AG04450 (cell line): ENCODE results near the gene GRK5. TPM values are rescaled to one million over a fixed set of nuclear protein-coding genes. Genes with fewer than 3 reads are reported as not detected.

Source experiments
- CTCF ChIA-PET: fragments of 300-600, 350-600 bp; formaldehyde crosslinking; extraction: SDS; loops from one replicate; lab custom pipeline; 2022; ENCODE audit warnings: antibody characterized with exemption, inconsistent platforms; lab: Charles Lee
- POLR2A ChIA-PET: fragments of 350-600 bp; formaldehyde crosslinking; extraction: SDS; loops from one replicate; lab custom pipeline; 2021; ENCODE audit warnings: antibody characterized with exemption, inconsistent platforms; lab: Yijun Ruan, JAX
- DNase-seq: peaks from one replicate; pipeline ENCODE4 v3.0.0-alpha.2; 2011; ENCODE audit warnings: low read depth, low spot score
- H3K27ac ChIP-seq: one replicate; pipeline ENCODE4 v1.5.1; 2012; ENCODE audit warnings: low read depth, low read length, control low read depth
- H3K27me3 ChIP-seq: one replicate; pipeline ENCODE4 v1.6.0; 2012; ENCODE audit warnings: low read length; ENCODE audit not compliant: control insufficient read depth, insufficient read depth
- H3K4me3 ChIP-seq: 2 replicates; pipeline ENCODE4 v1.5.1; 2011; ENCODE audit warnings: mild to moderate bottlenecking, low read depth, low read length, control low read depth
- H3K9me3 ChIP-seq: 2 replicates; pipeline ENCODE4 v1.5.1; 2012; ENCODE audit warnings: low read length; ENCODE audit not compliant: control insufficient read depth, insufficient read depth
- polyA plus RNA-seq: library from polyadenylated mRNA; depleted of rRNA; stranded (reverse); fragments of >200 nt; gene quantifications from 2 replicates; pipeline ENCODE4 v1.2.3, GENCODE V29; 2011
- TF ChIP-seq, protein P1 (sequence below): IDR thresholded peaks from 2 replicates; pipeline ENCODE4 v1.5.1; 2011; ENCODE audit warnings: low read depth, low read length, control low read depth, inconsistent platforms

GRK5 gene
- polyA plus RNA-seq, 1 experiment, result 27.6 TPM

DNA sequence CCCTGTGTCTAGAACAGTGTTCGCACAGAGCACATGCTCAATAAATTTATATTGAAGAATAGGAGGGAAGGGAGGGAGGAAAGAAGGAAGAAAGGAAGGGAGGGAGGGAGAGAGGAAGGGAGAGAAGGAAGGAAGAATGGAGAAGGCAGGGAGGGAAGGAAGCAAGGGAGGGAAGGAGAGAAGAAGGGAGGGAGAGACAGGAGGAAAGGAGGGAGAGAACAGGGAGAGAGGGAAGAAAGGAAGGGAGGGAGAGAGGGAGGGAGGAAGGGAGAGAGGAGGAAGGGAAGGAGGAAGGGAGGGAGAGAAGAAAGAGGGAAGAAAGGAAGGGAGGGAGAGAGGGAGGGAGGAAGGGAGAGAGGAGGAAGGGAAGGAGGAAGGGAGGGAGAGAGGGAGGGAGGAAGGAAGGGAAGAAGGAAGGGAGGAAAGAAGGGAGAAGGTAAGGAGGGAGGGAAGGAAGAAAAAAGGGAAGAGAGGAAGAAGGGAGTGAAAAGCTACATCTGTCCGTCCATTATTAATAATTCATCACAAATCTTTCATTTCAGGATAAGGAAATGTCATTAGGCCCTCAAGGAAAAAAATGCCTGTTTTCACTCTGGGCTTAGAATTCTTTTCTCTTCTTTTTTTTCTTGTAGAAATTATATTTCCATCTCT, 79.7 kb downstream of the GRK5 start:
- no peak overlapping the region for H3K4me3 ChIP-seq
- TF ChIP-seq, protein P1, sequence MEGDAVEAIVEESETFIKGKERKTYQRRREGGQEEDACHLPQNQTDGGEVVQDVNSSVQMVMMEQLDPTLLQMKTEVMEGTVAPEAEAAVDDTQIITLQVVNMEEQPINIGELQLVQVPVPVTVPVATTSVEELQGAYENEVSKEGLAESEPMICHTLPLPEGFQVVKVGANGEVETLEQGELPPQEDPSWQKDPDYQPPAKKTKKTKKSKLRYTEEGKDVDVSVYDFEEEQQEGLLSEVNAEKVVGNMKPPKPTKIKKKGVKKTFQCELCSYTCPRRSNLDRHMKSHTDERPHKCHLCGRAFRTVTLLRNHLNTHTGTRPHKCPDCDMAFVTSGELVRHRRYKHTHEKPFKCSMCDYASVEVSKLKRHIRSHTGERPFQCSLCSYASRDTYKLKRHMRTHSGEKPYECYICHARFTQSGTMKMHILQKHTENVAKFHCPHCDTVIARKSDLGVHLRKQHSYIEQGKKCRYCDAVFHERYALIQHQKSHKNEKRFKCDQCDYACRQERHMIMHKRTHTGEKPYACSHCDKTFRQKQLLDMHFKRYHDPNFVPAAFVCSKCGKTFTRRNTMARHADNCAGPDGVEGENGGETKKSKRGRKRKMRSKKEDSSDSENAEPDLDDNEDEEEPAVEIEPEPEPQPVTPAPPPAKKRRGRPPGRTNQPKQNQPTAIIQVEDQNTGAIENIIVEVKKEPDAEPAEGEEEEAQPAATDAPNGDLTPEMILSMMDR, result no peak
- DNase-seq, result no peak
- ChIA-PET POLR2A (no interaction called here), CTCF (interaction anchor here (1.2 kb wide), 1 partner anchor 18 kb away, joined by 3 read pairs; no protein-coding TSS in a partner anchor)
- H3K9me3 ChIP-seq, result no peaks in the 10 kb centered on the region; the same call in 1 of the 2 replicates
- H3K27me3 ChIP-seq, result no peaks in the 10 kb centered on the region
- H3K27ac ChIP-seq, result no peak overlapping the region

DNA sequence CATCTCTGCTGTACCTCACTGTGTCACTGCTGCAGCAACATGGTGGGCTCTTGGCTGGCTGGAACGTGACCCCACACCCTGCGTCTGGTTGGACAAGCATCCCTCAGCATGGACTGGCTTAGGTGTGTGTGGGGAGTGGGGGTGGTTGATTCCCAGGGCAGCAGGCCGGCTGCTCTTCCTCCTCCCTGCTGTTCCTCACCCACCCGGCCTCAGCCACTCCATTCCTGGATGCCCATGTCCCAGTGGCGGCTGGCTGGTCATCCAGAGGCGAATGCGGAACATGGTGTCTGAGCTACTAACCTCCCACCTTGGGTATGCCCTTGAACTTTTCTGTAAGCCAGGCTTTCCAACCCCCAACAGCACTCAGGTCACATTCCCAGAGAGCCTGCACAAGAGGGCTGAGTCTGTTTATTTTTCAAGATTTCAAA, 81.2 kb downstream of the GRK5 start:
- POLR2A ChIA-PET, result no interaction called here
- no peak for DNase-seq
- no peak overlapping the region for H3K4me3 ChIP-seq
- H3K27me3 ChIP-seq, result no peaks in the 10 kb centered on the region
- H3K9me3 ChIP-seq, result no peaks in the 10 kb centered on the region
- H3K27ac ChIP-seq, result no peak overlapping the region
- CTCF ChIA-PET, result no interaction called here
- TF ChIP-seq, protein P1, result no peak

DNA sequence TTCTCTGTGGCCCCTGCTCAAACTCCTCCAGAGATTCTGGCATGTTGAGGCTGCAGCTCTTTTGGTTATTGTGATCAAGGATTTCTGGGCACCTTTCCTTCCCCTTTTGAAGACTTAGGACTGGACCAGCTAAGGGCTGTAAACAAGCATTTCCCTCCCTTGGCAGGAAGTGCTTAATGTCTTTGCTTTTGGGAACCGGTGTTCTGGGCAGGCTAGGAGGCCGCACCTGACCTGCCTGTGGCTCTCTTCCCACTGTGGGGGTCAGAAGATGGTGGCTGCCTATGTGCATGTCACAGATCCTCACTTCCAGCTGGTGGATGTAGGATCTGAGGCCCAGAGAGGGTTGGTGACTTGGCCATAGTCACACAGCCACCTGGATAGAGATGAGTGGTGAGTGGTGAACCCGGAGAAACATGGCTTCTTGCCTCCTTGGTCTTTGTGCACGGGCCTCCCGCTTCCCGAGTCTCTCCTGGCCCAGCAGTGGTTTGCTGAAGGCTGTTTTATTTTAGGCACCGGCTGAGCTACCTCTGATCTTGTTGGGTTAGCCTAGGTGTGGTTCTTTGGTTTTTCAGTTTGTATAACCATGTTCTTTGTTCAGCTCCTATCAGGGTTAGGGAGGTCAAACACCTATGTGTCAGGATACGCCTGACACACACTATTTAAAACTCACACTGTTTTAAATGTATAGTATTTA, 82.0 kb downstream of the GRK5 start:
- no peaks in the 10 kb centered on the region for H3K27me3 ChIP-seq
- no peak overlapping the region for H3K4me3 ChIP-seq
- TF ChIP-seq, protein P1, result no peak
- POLR2A ChIA-PET, result no interaction called here
- no peak overlapping the region for H3K27ac ChIP-seq
- H3K9me3 ChIP-seq, result no peaks in the 10 kb centered on the region
- no peak for DNase-seq
- CTCF ChIA-PET, result no interaction called here

DNA sequence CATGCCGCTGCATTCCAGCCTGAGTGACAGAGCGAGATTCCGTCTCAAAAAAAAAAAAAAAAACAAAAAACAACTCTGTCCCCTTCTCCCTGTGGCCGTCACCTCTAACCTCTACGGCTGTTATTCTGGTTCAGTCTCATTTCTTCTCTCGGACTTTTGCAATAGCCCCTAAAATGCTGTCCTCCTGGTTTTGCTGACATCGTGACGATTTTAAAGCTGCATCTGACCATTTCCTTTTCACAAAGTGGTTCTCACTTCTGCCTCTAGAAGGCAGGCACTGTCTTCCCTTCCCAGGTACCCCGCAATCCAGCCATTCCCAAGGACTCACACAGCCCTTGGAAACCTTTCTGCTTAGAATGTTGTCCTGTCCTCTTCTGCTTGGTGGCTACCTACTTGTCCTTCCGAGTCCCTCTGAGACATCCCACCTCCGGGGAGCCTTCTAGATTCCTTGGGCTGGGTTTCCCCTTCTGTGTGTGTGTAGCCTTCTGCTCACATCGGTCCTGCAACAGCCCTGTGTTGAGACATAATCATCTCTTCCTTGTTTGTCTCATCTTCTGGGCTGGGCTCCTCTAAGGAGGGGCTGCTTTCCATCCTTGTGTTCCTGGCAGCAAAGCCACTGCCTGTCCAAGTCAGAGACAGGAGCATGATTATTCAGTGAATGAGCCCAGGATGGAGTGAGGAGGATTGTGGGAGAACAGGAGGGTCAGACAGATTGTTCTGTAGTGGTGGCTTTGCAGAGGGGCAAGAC, 83.1 kb downstream of the GRK5 start:
- POLR2A ChIA-PET, result no interaction called here
- no peak overlapping the region for H3K4me3 ChIP-seq
- no peak overlapping the region for H3K27ac ChIP-seq
- TF ChIP-seq, protein P1, result peak; percentile 26; the same call in 1 of the 2 replicates
- no peaks in the 10 kb centered on the region for H3K27me3 ChIP-seq
- no peaks in the 10 kb centered on the region for H3K9me3 ChIP-seq
- DNase-seq, result no peak
- CTCF ChIA-PET, result interaction anchor here (0.6 to 0.7 kb wide), 2 partner anchors 83 to 134 kb away, joined by 4 to 6 read pairs; no protein-coding TSS in a partner anchor
